ENCODE data around the gene TRNP1.
A peak's percentile ranks its signal among the peaks of the same experiment; 100 is the strongest.

The TRNP1 gene

GRCh38 chr1:27031235-27032118 lies 38.0 kb downstream of the TRNP1 start:
- no peak for DNase-seq

GRCh38 chr1:27032119-27032461 lies 38.6 kb downstream of the TRNP1 start:
- no peak for DNase-seq

- no peak for DNase-seq
These were observed 39.7 kb downstream of the TRNP1 start for GRCh38 chr1:27033043-27033746.

- no peak for DNase-seq
These were observed 41.9 kb downstream of the TRNP1 start for GRCh38 chr1:27035344-27035743.

- DNase-seq, result no peak
These were observed 43.2 kb downstream of the TRNP1 start for GRCh38 chr1:27036718-27037117.

GRCh38 chr1:27037518-27037917 lies 44.0 kb downstream of the TRNP1 start:
- no peak for DNase-seq

GRCh38 chr1:27038020-27038419 lies 44.5 kb downstream of the TRNP1 start:
- DNase-seq, result no peak

GRCh38 chr1:27042670-27043069 lies 49.2 kb downstream of the TRNP1 start:
- no peak for DNase-seq

GRCh38 chr1:27044613-27045151 lies 51.2 kb downstream of the TRNP1 start:
- DNase-seq, result peak; percentile 89

- peak; percentile 72 for DNase-seq
These were observed 52.6 kb downstream of the TRNP1 start for GRCh38 chr1:27045973-27046558.

GRCh38 chr1:27047914-27048313 lies 54.4 kb downstream of the TRNP1 start:
- no peak for DNase-seq

GRCh38 chr1:27049100-27049499 lies 55.6 kb downstream of the TRNP1 start:
- no peak for DNase-seq

- no peak for DNase-seq
These were observed 56.1 kb downstream of the TRNP1 start for GRCh38 chr1:27049607-27050006.

Measured in activated naive CD4-positive, alpha-beta T cell treated with anti-CD3 and anti-CD28 coated beads, Interleukin-2, amount 50 U/mL, for 16 hours (primary cell).